GM18907 (cell line): ENCODE results near the gene MSL3B.

Source experiments
- ATAC-seq: cut with Tn5 transposase; IDR thresholded peaks from one replicate; pipeline ENCODE4 v1.9.1; 2021; ENCODE audit warnings: mild to moderate bottlenecking, moderate library complexity; ENCODE audit not compliant: unreplicated experiment

Gene MSL3B

DNA sequence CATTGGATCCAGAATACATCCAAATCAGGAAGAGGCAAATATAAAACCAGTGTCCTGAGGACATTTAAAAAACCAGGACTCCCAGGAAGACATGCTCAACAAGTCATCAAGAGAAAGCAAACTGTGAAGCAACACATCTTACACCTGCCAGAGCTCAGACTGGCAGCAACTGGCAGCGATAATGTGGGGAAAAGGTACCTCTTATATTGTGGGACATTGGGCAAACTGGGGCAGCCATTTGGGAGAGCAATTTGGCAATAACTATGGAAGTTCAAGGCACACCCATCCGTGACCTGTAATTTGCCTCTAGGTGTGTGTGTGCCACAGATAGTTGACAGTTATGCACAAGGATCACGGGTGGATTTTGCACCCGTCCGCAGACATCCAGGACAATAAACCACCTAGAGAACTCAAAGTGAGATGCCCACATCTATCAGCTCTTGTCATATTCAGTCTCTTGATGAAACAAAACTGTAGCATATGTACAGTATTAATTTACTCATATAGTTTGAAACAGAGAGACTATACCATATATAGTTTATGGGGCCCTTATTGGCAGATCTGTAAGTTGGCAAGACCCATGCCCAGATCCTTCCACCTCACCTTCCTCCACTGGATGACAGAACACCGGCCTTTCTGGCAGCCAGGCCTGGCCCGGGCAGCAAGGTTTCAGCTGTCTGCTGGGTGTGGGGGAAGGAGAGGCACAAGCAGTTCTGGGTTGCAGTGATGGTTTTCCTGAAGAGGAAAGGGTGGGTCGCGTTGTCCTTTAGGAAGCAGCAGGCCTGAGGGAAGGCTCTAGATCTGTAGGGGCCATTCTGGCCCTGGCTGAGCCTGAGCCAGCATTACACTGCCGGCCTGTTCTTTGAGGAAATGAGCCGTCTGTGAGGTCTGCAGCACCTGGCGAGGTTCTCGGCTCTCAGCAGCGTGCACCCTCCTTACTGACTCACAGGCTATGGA is 32.7 kb downstream of the MSL3B start:
- ATAC-seq = no peak

GRCh38 chr2:233833345-233833744 is 34.8 kb downstream of the MSL3B start:
- no peak for ATAC-seq

DNA sequence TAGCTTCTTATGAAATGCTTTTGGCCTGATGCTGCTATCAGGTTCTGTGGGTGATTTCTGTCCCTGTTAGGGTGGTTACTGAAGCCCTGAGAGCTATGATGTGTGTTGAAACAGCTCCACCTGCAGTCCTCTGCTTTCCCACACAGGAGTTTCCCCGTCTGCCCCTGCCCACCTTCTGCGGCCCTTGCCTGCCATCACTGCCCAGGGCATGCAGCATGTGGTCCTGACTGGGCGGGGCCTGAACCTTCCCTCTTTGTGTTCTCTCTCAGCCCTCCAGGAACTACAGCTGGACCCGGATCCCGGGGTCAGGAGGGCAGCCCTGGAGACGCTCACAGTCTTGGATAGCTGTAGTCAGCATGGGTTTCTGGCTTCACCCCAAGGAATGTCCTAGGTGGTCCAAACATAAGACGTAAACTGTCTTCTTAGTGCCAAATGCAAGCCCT is 35.3 kb downstream of the MSL3B start:
- ATAC-seq = no peak

DNA sequence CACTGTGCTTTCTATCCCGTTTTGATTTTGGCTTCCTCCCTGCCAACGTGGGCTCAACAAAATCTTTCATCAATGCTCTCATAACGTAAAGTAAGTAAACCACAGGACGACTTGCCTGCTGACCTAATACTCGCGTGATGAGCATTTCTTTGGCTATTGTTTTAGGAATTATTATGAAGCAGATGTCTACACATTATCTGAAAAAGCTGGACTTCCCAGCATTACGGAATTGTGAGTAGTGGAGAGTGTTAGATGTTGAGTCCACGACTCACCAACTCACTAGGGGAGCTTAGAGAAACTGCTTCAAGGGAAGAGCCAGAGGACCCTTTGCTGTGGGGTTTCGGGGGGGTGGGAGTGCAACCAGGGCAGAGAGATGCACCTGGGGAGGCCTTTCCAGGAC is 35.8 kb downstream of the MSL3B start:
- ATAC-seq = no peak

GRCh38 chr2:233831861-233832260 is 36.3 kb downstream of the MSL3B start:
- no peak for ATAC-seq

- ATAC-seq = no peak
Observed at GRCh38 chr2:233831011-233831721, 37.0 kb downstream of the MSL3B start.

DNA sequence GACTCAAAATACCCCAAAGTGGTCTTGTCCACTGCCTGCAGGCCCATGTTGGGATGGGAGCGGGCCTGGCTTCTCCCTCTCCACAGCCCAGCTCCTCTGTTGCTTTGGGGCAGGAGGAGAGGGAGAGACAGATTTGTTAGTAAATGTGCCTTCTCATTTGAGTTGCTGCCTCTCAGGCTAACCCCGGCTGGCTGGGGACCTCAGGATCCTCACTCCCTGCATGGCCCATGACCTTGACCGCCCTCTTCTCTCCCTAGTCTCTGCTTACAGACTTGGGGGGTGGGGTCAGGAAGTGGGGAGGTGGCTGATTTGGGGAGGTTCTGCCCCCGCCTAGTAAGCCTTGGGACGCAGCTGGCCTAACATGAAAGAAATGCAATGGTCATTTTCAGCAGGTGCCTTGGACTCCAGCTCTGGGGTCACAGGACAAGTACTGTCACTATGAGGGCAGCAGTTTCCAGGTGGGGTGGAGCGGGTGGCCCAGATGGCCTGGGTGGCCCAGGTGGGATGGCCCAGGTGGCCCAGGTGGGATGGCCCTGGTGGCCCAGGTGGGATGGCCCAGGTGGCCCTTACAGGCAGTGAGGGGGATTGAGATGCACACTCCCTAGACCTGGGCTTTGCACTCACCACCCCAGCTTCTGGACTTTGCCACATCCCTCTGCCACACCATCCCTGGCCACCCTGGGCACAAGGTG is 37.9 kb downstream of the MSL3B start:
- no peak for ATAC-seq

DNA sequence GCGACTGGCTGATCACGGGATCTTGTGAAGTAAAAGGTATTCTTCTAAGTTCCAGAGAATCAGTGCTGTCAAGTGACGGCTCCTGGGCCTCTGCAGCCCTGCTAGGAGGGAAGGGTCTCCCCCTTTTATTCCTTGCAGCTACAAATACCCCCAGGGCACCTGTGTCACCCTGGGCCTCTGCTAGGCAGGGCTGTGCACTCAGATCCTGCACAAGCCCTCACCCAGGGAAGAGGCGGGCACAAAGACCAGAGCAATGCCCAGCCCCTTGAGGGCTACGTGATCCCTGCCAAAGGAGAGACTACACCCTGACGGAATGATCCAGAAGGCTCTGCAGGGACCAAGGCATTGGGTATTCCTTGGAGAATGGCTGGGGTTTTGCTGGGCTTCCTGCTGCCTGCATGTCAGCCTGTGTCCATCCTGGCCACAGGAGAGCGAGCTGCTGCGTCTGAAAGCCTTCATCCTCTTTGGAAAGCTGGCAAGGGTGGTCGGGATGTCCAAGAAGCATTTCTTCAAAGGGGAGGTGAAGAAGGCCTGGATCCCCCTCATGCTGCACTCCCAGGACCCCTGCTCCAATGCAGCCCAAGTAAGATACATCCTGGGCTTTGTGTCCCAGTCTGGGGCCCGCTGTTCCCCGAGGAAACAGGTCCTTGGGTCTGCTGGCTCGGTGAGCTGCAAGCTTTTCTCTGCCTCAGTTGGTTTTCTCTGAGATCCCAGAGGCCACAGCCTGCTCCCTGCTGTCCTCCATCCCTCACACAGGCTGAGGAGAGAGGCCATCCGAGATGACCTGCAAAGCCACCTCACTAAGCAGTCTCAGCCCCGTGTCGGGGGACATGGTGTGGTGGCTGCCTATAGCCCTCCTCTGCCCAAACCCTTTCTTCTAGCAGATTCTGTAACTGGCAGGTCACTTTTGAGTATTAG is 38.7 kb downstream of the MSL3B start:
- ATAC-seq = no peak

DNA sequence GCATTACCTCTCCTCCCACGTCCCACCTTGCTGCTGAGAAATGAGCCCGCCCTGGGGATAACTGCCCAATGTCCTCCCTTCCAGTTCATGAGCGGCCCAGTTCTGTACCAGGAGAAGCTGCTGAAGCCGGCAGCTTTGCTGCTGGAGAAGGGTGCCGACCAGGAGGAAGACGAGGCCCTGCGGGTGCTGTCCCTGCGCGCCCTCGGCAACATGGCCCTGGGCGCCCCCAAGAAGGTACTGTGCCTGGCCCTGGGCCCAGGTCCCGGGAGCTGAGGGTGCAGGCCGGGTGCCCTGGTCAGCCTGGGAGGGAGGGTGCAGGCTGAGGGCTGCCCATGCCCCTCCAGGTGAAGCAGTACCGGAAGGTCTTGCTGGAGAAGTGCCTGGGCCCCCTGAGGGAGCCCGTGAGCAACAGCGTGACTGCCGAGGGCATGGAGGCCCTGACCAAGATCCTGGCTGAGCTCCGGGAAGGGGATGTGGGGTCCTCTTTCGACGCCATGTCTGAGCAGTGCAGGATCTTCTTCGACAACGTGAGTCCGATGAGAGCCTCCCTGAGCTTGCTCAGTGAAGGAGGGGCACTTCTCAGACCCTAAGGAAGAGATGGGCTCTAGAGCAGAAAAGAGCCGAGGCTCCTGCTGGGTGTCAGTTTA is 39.5 kb downstream of the MSL3B start:
- ATAC-seq = no peak

DNA sequence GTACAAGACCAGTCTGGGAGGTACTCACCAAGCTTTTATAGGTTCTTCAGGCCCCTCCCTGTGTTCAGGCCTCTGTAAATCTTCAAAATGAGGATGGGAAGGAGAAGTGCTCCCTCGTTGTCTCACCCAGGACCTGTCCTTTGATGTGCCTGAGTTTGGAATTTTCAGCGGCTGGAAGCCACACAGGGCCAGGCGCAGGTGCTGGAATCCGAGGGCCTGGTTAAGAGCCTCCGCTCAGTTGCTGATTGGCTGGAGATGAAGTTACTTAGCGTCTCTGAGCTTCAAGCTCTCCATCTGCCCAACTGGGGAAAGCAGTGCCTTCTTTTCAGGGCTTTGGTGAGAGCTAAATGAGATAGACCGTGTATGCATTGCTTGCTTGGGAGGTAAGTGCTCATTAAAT is 43.8 kb downstream of the MSL3B start:
- no peak for ATAC-seq

GRCh38 chr2:233823731-233824121 is 44.5 kb downstream of the MSL3B start:
- no peak for ATAC-seq

GRCh38 chr2:233822781-233823730 is 45.1 kb downstream of the MSL3B start:
- ATAC-seq = no peak

DNA sequence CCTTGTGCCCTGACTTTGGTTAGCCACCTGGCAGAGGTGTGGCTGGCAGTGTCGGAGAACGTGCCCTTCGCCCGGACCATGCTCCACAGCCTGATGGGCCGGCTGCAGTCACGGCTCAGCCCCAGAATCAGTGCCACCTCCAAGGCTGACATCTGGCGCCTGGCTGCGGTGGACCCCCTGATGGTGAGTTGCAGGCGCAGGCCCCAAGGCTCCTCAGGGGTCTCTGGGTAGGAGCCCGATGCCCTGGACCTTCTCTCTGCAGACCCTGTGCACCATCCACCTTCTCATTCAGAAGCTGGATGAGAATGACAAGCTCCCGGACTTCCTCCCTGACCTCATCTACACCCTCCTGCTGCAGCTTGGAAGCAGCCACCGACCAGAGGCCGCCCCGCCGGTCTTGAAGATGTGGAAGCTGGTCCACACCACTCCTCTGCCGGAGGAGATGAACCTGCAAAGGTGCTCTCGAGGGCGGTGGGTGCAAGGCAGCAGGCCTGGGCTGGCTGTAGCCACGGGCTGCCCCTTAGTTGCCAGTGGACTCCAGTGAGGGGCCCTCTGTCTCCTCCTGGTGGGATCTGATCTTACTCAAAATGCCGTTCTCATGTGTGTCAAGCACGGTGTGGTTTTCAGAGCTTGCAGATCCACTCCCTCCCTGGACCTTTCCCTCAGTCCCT is 46.0 kb downstream of the MSL3B start:
- no peak for ATAC-seq

DNA sequence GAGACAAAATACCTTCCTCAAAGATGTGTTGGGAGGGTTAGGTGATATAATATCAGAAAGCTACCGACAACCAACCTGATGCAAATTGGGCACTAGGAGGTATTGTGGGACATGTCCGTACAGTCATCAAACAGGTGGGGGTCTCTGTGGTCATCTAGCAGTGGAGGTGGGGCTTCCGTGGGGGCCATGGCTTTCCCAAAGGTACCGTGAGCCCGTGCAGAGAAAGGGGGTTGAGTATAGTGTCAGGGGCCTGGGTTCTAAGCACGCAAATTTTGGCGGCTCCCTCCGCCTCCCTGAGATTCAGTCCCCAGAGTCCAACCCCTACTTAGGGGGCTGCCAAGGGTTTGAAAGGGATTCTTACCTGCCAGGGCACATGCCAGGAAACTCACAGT is 46.5 kb downstream of the MSL3B start:
- ATAC-seq = no peak

- no peak for ATAC-seq
Observed at GRCh38 chr2:233821196-233821595, 47.0 kb downstream of the MSL3B start.

- no peak for ATAC-seq
Observed at GRCh38 chr2:233820774-233821105, 47.4 kb downstream of the MSL3B start.

GRCh38 chr2:233819884-233820773 is 48.1 kb downstream of the MSL3B start:
- ATAC-seq = no peak
